Stimulated activated naive CD8-positive, alpha-beta T cell treated with anti-CD3 and anti-CD28 coated beads, Interleukin-15, Interleukin-2, amounts not matched to agents 100 U/mL and 50 U/mL, for 24 hours (primary cell): ENCODE measurements around the gene LHX4.

Experiments used
- ATAC-seq: fragments of 150-1000 bp; cut with Tn5 transposase; one replicate; pipeline ENCODE4 v1.10.0; 2021
- DNase-seq: peaks from one replicate; pipeline ENCODE4 v3.0.0; 2021

Gene LHX4

GRCh38 chr1:180243517-180244221, 13.6 kb downstream of the LHX4 start:
- ATAC-seq (no peak), DNase-seq (no peak)

GRCh38 chr1:180244840-180245239, 14.8 kb downstream of the LHX4 start:
- ATAC-seq (no peak), DNase-seq (no peak)

GRCh38 chr1:180246579-180246978, 16.5 kb downstream of the LHX4 start:
- no peak for ATAC-seq
- no peak for DNase-seq

GRCh38 chr1:180247061-180247460, 17.0 kb downstream of the LHX4 start:
- ATAC-seq (no peak), DNase-seq (no peak)

- DNase-seq (no peak), ATAC-seq (no peak)
Observed at GRCh38 chr1:180247580-180247979, 17.5 kb downstream of the LHX4 start.

- no peak for ATAC-seq
- no peak for DNase-seq
Observed at GRCh38 chr1:180248176-180248575, 18.1 kb downstream of the LHX4 start.

- DNase-seq, result peak; percentile 35
- ATAC-seq, result no peak
Observed at GRCh38 chr1:180248731-180249681, 18.9 kb downstream of the LHX4 start.

GRCh38 chr1:180249725-180250498, 19.8 kb downstream of the LHX4 start:
- DNase-seq (no peak), ATAC-seq (no peak)

GRCh38 chr1:180250499-180250770, 20.4 kb downstream of the LHX4 start:
- DNase-seq (no peak), ATAC-seq (no peak)

- no peak for ATAC-seq
- DNase-seq, result no peak
Observed at GRCh38 chr1:180250883-180251509, 20.9 kb downstream of the LHX4 start.

GRCh38 chr1:180251526-180252305, 21.7 kb downstream of the LHX4 start:
- DNase-seq (no peak), ATAC-seq (no peak)

GRCh38 chr1:180252638-180253536, 22.8 kb downstream of the LHX4 start:
- DNase-seq (peak; percentile 82), ATAC-seq (peak; percentile 58)

- no peak for ATAC-seq
Observed at GRCh38 chr1:180253585-180254495, 23.8 kb downstream of the LHX4 start.

GRCh38 chr1:180254496-180254819, 24.4 kb downstream of the LHX4 start:
- no peak for DNase-seq
- no peak for ATAC-seq

More at GRCh38 chr1:180253585-180254495, 23.8 kb downstream of the LHX4 start:
- no peak for DNase-seq

GRCh38 chr1:180254854-180255253, 24.8 kb downstream of the LHX4 start:
- ATAC-seq, result no peak

GRCh38 chr1:180255536-180256340, 25.7 kb downstream of the LHX4 start:
- no peak for DNase-seq
- no peak for ATAC-seq

More at GRCh38 chr1:180254854-180255253, 24.8 kb downstream of the LHX4 start:
- DNase-seq, result no peak

- ATAC-seq (no peak), DNase-seq (no peak)
Observed at GRCh38 chr1:180256341-180257027, 26.4 kb downstream of the LHX4 start.

- ATAC-seq (no peak), DNase-seq (no peak)
Observed at GRCh38 chr1:180257028-180257386, 26.9 kb downstream of the LHX4 start.
